Right atrium auricular region (tissue), 2 donors: ENCODE data around the gene MORC4. TPM values are rescaled to one million over a fixed set of nuclear protein-coding genes. Genes with fewer than 3 reads are reported as not detected.

Experiments
- DNase-seq: peaks from one replicate; pipeline ENCODE4 v3.0.0-alpha.2; 2019; ENCODE audit warnings: low spot score
- H3K27ac ChIP-seq, 2 donors: fragments of 200-600 bp; sonication (generic); 1 replicate in 1 of 2; 2 replicates in 1 of 2; pipeline ENCODE4 v1.5.1; 2016 to 2019
- H3K27me3 ChIP-seq, 2 donors: fragments of 200-600 bp; sonication (generic); one replicate each; pipeline versions ENCODE4 v1.5.1 to v1.6.0; 2017 to 2019
- H3K36me3 ChIP-seq: fragments of 200-600 bp; sonication (generic); one replicate; pipeline ENCODE4 v1.5.1; 2016
- H3K4me1 ChIP-seq, 2 donors: fragments of 200-600 bp; sonication (generic); one replicate each; pipeline versions ENCODE4 v1.5.1 to v1.6.0; 2017 to 2019
- H3K4me3 ChIP-seq, 2 donors: fragments of 200-600 bp; sonication (generic); 1 replicate in 1 of 2; 2 replicates in 1 of 2; pipeline ENCODE4 v1.5.1; 2017 to 2019; ENCODE audit warnings: mild to moderate bottlenecking in 1 of 2, moderate library complexity in 1 of 2
- H3K9me3 ChIP-seq, 2 donors: fragments of 200-600 bp; sonication (generic); one replicate each; pipeline ENCODE4 v1.5.1; 2019
- CTCF ChIP-seq, 2 donors: fragments of 200-600 bp; sonication (generic); IDR thresholded peaks; one replicate each; pipeline ENCODE4 v1.5.1; 2019; ENCODE audit warnings: antibody characterized with exemption in 2 of 2
- total RNA-seq, 2 donors: library from RNA; depleted of rRNA; stranded (reverse); fragments of >200 nt; gene quantifications; one replicate each; pipeline ENCODE4 v1.1.0, GENCODE V29; 2016

Gene MORC4
- total RNA-seq = 1 to 10 TPM; 3.6 to 7.4 TPM

GRCh38 chrX:107000013-107000515, at the start of gene MORC4:
Gene MORC4, minus strand, starts transcription at chrX:107000212. Its CDS starts 243 bp downstream, at chrX:106999969.
- peak; percentile 82 for DNase-seq
- H3K4me3 ChIP-seq = peak within 1 kb of the TSS; percentile 50 to 60
- peaks cover 0 to 5% of the 10 kb centered on the region in 2 donors for H3K4me1 ChIP-seq
- no peaks in the 10 kb centered on the region for H3K9me3 ChIP-seq
- H3K27ac ChIP-seq = peak within 1 kb of the TSS; percentile 68 to 77
- no peak for TF ChIP-seq CTCF (IDR thresholded peaks at IDR 0.05)
- H3K27me3 ChIP-seq = no peaks in the 10 kb centered on the region
- H3K36me3 ChIP-seq = no peaks in the 10 kb centered on the region

DNA sequence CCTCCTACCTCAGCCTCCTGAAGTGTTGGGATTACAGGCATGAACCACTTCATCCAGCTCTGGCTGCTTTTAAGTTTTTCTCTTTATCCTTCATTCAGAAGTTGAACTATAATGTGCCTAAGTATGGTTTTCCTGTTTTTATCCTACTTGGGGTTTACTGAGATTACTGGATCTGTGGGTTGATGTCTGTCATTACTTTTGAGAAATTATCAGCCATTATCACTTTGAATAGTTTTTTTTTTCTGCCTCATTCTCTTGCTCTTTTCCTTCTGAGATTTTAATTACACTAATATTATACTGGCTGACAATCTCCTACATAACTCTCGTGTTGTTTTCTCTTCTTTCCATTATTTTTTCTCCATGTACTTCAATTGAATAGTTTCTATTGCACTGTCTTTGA, 47.6 kb upstream of the MORC4 start:
- H3K4me3 ChIP-seq = no peak overlapping the region

GRCh38 chrX:107029752-107030151, 29.7 kb upstream of the MORC4 start:
- no peak for DNase-seq
- Histone ChIP-seq H3K27ac (no peak overlapping the region), H3K27me3 (no peaks in the 10 kb centered on the region), H3K36me3 (no peaks in the 10 kb centered on the region), H3K4me3 (no peak overlapping the region), H3K9me3 (no peaks in the 10 kb centered on the region), H3K4me1 (no peaks in the 10 kb centered on the region)
- no peak for TF ChIP-seq CTCF (IDR thresholded peaks at IDR 0.05)

More for the DNA sequence above, 47.6 kb upstream of the MORC4 start:
- no peak for TF ChIP-seq CTCF (IDR thresholded peaks at IDR 0.05)
- H3K27me3 ChIP-seq = peaks cover 0 to 7% of the 10 kb centered on the region in 2 donors
- no peaks in the 10 kb centered on the region for H3K36me3 ChIP-seq
- no peak overlapping the region for H3K27ac ChIP-seq
- no peaks in the 10 kb centered on the region for H3K9me3 ChIP-seq
- no peak for DNase-seq
- H3K4me1 ChIP-seq = no peaks in the 10 kb centered on the region

- H3K9me3 ChIP-seq = no peaks in the 10 kb centered on the region
- no peaks in the 10 kb centered on the region for H3K27me3 ChIP-seq
- no peaks in the 10 kb centered on the region for H3K4me1 ChIP-seq
- no peaks in the 10 kb centered on the region for H3K36me3 ChIP-seq
- H3K27ac ChIP-seq = no peak overlapping the region
- DNase-seq = no peak
- TF ChIP-seq CTCF (IDR thresholded peaks at IDR 0.05) = peak in 1 of 2 donors; percentile 50
- no peak overlapping the region for H3K4me3 ChIP-seq
Measured at GRCh38 chrX:107025545-107025944, 25.5 kb upstream of the MORC4 start.

DNA sequence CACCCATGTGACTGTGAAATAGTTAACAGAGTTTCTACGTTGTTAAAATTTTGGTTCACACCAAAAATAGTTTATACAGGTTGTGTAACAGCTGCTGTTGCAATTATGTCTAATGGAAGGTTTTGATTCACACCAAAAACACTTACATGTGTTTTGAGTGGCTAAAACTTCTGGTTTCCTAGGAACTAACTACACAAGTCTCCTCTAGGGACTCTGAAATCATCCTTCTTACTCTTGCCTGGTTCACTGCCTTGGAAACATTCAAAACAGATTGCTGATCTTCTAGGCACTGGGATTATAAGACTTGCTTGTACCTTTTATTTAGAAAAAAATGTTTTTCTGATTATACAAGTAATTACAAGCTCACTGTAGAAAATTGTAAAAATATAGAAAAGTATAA, 14.9 kb upstream of the MORC4 start:
- Histone ChIP-seq H3K27me3 (no peaks in the 10 kb centered on the region), H3K4me1 (no peaks in the 10 kb centered on the region), H3K27ac (no peak overlapping the region), H3K4me3 (no peak overlapping the region), H3K9me3 (no peaks in the 10 kb centered on the region), H3K36me3 (no peaks in the 10 kb centered on the region)
- no peak for TF ChIP-seq CTCF (IDR thresholded peaks at IDR 0.05)
- DNase-seq = no peak

- DNase-seq = no peak
Measured at GRCh38 chrX:107008034-107008433, 8.0 kb upstream of the MORC4 start.

More at GRCh38 chrX:107008034-107008433, 8.0 kb upstream of the MORC4 start:
- no peak overlapping the region for H3K27ac ChIP-seq
- no peak for TF ChIP-seq CTCF (IDR thresholded peaks at IDR 0.05)
- H3K36me3 ChIP-seq = no peaks in the 10 kb centered on the region
- no peaks in the 10 kb centered on the region for H3K4me1 ChIP-seq
- no peaks in the 10 kb centered on the region for H3K9me3 ChIP-seq
- no peaks in the 10 kb centered on the region for H3K27me3 ChIP-seq
- H3K4me3 ChIP-seq = no peak overlapping the region
